ENCODE measurements around the gene RNF11.

RNF11 gene

DNA sequence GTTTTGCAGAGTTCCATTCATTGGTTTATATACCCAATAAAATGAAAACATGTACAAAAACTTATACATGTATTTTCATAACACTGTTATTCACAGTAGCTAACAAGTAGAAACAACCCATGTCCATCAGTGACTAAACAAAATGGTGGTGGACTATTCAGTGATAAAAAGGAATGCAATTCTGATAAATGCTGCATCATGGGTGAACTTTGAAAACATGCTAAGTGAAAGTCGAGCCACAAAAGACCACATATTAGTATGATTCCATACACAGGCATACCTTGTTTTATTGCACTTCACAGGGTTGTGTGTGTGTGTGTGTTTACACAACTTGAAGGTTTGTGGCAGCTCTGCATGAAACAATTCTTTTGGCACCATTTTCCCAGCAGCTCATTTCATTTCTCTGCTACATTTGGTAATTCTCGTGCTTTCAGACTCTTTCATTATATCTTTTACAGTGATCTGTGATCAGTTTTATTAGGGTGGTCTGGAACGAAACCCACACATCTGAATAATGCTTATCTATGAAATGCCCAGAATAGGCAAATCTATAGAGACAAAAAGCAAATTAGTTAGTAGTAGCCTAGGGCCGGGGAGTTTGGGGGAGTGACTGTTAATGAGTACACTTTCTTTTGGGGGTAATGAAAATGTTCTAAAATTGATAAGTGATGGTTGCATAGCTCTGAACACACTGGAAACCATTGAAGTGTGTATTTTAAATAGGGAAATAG, 27.2 kb downstream of the RNF11 start:
- no peak for DNase-seq (ENCODE audit: low read depth in 2 of 2)

DNA sequence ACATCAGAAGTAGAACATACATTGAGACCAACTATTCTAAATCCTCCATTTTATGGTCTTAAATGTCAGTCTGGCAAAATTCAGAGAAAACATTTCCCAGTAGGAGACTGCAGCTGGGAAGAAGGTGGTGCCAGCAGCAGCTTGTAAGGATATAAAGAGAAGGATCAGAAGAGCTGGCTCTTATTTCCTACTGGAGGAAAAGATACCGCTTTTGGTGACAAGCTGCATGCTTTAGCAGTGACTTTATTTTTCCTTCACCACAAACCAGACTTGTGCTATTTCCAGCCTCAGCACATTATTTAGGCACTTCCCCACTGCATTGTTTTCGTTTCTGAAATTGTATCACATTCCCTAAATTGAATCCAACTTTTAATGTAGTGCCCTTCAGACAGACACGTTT, 28.4 kb downstream of the RNF11 start:
- DNase-seq (ENCODE audit: low read depth in 2 of 2) = no peak

DNA sequence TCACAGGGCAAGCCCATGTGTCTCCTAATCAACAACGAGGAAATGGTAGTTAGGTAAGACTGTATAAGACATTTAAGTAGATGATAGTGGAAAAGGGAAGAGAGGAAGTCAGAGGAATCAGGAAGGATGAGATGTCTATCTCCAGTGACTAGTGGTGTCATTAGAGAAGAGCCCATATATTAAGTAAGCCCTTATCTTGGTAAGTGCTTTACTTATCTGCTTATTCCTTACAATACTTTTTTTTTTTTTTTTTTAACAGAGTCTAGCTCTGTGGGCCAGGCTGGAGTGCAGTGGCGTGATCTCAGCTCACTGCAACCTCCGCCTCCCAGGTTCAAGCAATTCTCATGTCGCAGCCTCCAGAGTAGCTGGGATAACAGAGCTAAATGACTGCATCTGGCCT, 29.5 kb downstream of the RNF11 start:
- DNase-seq (ENCODE audit: low read depth in 2 of 2) = no peak

DNA sequence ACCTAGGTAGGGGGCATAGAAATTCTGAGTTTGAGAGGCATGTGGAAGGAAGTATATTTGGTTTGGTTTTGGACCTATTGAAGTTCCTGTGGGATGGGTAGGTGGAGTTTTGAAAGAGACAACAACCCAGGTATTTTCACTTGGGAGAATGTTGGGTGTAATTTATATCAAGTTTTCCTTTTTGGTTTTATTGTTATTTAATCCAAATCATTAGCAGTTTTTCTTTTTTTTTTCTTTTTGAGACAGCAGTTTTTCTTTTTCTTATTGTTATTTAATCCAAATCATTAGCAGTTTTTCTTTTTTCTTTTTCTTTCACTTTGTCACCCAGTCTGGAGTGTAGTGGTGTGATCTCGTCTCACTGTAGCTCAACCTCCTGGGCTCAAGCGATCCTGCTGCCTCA, 30.1 kb downstream of the RNF11 start:
- no peak for DNase-seq (ENCODE audit: low read depth in 2 of 2)

DNA sequence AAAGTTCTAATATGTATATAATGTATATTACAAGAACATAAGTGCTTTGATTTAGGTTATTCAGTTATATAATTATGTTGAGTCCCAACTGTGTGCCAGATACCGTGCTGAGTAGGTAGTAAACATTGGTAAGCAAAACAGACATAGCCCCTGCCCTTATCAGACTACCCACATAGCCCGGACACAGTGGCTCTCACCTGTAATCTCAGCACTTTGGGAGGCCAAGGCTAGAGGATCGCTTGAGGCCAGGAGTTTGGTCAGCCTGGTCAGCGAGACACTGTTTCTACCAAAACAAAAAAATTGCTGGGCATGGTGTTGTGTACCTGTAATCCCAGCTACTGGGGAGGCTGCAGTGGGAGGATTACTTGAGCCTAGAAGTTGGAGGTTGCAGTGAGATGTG, 30.7 kb downstream of the RNF11 start:
- DNase-seq (ENCODE audit: low read depth in 2 of 2) = no peak

DNA sequence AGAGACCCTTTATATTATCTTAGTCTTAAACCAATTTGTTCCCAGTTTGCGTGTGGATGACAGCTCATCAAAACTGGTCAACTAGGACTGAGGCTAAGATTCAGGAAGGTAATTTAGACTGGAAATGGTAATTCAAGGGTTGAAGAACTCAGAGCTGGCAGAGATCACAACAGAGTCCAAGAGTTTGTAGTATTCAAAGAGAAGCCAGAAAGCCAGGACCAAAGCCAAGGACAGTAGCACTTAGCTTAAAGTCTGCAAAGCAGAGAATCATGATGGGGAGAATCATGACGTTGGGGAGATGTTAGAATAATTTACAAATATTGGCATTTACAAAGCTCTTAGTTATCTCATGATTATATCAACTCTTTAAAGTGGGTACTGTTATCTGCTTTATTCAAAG, 32.6 kb downstream of the RNF11 start:
- no peak for DNase-seq (ENCODE audit: low read depth in 2 of 2)

DNA sequence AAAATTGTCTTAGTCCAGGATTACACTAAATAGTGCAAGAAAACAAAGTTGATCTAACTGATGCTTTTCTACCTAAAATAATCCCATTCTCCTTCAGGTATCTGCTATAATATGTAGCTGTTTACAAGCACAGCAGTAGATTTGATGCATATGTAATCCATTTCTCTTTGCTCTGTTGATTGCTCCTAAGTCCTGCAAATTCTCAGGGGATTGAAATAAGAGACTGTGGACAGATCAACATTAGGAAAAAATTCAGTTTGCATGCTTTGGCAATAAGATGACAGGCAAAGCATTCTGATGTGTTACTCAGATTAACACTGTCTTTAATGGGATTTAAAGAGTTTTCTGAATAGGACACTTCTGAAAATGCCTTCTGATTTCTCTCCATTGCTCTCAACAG, 34.7 kb downstream of the RNF11 start:
- DNase-seq (ENCODE audit: low read depth in 2 of 2) = no peak

DNA sequence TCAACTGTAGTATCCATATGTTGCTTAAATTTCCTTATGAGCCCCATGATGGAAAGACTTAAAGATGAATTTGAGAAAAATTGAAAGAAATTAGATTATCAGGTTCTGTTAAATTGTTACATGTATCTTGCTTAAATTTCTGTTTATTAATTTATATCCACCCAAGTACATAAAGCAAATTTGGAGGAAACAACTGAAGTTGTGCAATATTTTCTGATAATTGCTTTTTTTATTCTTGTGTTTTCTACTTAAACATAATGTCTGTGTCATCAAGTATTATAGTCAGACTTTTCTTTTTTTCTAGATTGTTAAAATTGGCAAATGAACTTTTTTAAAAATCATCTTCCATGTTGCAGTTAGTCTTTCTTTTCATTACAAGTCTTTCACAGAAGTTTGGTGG, 36.8 kb downstream of the RNF11 start:
- DNase-seq (ENCODE audit: low read depth in 2 of 2) = no peak

DNA sequence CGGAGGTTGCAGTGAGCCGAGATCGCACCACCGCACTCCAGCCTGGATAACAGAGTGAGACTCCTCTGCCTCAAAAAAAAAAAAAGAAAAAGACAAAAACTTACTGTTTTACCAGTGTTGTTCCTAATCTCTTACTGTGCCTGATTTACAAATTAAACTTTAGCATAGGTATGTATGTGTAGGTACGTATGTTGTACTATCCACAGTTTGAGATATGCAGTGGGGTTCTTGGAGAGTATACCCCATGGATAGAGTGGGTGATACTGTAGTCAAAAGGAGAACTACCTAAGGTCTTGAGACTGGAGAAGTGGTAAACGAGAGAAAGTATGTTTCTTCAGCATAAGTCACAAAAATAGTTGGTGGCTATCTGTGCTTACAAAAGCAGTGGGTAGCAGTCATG, 38.6 kb downstream of the RNF11 start:
- DNase-seq (ENCODE audit: low read depth in 2 of 2) = no peak

DNA sequence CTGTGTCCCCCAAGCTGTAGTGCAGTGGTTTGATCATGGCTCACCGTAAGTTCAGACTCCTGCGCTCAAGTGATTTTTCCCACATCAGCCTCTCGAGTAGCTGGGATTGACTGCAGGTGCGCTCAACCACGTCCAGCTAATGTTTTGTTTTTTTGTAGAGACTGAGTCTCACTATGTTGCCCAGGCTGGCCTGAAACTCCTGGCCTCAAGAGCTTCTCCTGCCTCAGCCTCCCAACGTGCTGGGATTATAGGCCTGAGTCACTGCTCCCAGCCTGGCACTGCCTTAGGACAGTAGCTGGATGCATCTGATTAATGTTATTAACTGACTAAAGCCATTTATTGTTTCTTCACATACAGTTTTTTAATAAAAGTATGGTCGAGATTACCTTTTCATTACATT, 40.2 kb downstream of the RNF11 start:
- no peak for DNase-seq (ENCODE audit: low read depth in 2 of 2)

DNA sequence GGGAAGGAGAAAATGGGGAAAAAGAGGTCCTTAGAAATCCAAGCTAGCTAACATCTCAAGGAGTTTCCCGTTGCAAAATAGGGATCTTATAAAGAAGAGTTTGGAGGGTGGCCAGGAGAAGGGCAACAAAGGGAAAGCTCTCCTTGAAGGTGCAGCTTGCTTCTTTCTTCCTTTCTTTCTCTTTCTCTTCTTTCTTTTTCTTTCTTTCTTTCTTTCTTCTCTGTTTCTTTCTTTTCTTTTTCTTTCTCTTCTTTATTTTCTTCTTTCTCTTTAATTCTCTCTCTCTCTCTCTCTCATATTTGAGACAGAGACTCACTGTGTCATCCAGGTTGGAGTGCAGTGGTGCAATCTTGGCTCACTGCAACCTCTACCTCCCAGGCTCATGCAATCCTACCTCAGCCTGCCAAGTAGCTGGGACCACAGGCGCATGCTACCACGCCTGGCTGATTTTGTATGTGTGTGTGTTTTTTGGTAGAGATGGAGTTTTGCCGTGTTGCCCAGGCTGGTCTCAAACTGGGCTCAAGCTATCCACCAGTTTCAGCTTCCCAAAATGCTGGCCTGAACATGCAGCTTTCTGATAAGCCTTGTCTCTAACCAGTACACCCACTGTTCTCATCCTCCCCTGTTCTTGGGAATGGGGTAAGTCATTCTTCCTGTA, 44.4 kb downstream of the RNF11 start:
- DNase-seq (ENCODE audit: low read depth in 2 of 2) = no peak

DNA sequence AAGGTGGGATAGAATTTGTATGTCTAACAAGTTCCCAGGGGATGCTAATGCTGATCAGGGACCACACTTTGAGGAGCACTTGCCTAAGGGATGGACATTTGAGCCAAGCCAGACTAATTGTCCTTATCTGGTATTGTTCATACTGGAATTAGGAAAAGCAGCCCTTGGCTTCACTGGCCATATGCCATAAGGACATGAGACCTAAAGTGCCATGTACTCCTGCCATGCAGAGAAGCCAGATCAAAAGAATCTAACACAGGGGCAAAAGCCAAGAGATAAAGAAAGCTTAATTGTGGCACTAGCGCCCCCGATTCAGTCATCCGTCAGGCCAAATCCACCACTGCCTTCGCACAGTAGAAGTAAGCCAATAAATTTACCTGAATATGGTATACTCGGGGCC, 45.7 kb downstream of the RNF11 start:
- DNase-seq (ENCODE audit: low read depth in 2 of 2) = no peak

DNA sequence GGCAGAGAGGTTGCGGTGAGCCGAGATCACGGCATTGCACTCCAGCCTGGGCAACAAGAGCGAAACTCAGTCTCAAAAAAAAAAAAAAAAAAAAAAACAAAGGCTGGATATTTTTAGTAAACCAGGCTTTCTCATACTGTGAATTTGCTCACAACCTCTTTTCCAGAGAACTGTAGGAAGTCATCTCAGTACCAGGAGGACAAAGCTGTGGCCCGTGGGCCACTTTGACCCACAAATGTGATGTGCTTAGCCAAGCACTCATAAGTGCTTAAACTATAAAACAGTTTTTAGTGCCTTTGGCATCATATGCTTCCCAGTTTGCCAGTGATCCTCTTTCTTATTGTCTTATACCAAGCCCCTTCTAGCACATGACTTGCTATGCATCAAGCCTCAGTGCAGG, 46.5 kb downstream of the RNF11 start:
- DNase-seq (ENCODE audit: low read depth in 2 of 2) = no peak

DNA sequence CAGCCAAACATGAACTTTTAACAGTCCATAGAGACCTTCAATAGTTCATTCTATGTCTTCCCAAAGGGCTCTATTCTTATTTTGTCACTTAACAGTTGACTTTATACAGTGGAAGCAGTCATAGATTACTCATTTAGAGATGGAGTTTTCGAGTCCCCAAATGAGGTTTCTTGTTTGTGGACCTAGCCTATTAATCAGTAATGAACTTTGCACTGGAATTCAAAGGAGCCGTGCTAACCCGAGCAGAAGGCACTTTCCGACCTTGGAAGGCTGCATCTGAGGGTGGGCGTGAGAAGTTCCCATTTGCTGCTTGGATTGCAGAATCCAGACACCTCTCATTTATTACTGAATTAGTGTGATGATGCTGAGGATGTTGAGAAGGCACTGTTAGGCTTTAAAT, 47.9 kb downstream of the RNF11 start:
- no peak for DNase-seq (ENCODE audit: low read depth in 2 of 2)

DNA sequence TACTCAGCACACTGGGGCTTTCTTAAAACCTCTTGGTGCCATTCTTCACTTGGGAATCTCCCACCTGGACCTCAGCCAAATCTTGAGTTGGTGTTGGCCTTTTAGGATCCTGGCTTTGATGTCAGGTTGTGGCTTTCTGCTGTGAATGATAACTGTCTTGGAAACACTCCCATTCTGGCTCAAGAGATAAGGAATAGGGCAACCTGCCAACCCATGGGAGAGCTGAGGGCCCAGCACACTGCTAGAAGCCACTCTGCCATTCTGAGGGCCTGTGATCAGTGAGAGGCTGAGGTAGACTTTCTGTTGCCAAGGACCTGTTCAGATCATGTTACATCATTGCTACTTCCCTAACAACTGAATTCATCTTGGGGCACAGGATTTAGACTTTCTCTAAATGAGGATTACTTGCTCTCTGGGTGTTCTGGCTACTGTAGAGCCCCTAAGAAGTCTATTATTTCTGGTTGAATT, 48.4 kb downstream of the RNF11 start:
- no peak for DNase-seq (ENCODE audit: low read depth in 2 of 2)

DNA sequence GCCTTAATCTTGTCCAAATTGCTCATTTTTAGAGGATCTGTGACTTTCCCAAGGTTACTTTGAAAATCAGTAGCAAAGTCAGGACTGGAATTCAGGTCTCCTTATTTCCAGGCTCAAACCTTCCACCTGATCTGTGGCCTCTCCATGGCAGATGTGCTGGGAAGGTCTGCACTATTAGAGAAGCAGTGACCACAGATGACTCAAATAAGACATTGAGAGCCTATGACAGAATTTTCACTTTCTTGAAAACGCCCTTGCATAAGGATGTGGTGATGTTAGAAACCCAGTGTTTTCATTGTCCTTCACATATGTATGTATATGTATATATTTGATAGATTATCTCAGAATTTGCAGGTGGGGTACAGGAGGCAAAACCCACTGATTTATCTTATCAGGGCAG, 49.0 kb downstream of the RNF11 start:
- no peak for DNase-seq (ENCODE audit: low read depth in 2 of 2)

DNA sequence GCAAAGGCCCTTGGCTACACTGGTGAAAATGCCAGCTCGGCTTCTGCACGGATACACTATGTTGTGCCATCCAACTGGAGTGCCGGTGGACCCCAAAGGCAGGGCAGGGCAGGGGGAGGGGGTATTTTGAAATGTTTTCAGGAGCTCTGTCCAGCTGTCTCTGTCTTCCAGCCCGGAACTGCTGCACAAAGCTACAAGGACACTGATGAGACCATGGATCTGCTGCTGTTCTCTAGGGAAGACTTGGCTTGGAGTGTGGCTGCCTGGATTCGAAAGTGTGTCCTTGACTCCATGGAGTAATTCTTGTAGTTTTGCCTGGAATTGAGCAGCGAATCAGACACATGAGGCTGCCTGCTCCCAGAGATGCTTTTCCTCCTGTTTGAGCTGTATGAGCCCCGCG, 51.9 kb downstream of the RNF11 start:
- no peak for DNase-seq (ENCODE audit: low read depth in 2 of 2)

DNA sequence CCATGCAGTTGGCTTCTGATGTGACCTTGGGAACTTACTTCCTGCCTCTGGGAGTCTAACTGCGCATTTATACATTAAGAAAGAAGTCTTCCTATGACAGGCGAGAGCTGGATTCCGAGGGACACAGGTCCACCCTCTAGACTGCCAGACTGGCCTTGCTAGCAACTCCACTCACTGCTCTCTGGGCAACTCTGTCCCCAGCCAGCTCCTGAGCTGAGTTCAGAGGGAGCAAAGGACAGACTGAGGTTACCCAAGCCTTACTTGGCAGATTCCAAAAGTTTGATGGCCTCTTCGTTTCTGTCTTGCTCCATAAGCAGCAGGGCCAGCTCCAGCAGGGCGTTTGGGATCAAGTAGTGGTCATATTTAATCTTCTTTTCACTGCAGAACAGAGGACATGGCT, 52.5 kb downstream of the RNF11 start:
- no peak for DNase-seq (ENCODE audit: low read depth in 2 of 2)

DNA sequence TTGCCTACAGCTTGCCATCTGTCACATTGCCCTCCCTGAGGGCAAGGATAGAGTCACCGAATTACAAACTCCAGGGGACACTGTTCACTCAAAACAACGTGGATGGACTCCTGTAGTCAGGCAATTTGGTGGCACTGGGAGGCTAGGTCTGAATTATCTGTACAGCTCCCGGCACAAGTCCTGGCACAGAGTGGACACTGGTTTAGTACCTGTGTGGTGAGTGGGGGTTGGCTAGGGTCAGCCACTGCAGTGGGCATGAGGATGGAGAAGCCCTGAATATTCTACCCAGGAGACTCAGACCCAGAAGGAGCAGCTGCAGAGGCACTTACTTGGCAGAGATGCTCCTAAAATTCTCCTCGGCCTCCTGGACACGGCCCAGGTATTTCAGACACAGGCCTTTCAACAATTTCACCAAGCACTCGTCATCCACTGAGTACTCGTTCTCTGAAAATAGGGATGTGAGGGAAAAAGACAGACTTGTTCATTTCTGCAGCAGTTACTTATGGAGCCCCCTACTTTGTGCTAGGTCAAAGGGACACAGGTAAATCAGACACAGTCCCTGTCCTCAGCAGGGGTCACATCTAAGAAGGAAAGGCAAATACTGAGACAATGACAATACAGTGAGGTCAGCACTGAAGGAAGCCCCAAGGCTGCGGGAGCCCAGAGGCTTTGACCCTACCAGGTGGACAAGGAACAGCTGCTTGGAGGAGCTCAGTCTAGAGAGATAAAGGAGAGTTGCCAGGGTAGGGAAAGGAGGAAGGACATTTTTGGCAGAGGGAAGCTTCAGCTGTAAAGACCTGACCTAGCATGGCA, 53.8 kb downstream of the RNF11 start:
- DNase-seq (ENCODE audit: low read depth in 2 of 2) = no peak

DNA sequence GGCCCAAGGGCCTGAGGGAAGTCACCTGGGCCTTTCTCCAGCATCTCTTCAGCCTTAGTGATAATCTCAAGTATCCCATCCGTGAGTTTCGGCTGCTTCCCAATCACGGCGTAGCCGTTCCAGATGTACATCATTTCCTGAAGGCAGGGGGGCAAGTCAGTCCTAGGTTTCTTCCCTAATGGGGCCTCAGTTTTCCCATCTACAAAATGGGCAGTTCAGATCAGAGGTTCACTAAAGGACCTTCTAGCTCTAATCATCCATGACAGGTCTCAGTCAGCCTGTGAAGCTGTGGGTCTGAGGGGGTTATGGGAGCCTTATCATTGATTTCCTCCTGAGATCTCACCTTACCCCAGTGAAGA, 54.4 kb downstream of the RNF11 start:
- no peak for DNase-seq (ENCODE audit: low read depth in 2 of 2)

DNA sequence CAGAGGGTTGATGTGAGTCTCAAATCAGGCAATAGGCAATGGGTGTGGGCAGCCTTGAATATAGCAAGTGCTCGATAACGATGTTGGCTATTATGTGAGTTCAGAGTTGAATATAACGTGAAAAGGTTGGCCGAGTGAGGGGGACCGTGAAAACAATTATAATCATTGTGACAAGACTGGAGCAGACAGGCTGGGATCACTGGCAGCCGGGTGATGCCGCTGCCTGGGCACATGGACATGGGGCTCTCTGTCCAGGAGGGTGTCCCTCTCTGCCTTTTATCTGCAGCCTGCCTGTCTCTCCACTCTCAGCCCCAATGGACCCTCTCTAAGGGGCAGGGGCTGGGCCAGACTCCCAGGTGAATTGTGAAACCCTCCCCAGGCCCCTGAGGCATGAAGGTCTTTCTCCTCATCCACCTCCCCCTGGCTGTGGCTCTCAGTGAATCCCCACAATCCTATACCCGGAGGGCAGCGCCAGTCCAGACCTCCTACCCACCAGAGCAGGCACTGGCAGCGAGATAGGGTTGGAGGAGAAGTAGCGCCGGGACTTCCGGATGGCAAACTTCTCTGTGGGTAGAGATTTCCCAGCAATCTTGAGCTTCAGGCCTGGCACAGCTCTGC, 57.9 kb downstream of the RNF11 start:
- DNase-seq (ENCODE audit: low read depth in 2 of 2) = no peak

DNA sequence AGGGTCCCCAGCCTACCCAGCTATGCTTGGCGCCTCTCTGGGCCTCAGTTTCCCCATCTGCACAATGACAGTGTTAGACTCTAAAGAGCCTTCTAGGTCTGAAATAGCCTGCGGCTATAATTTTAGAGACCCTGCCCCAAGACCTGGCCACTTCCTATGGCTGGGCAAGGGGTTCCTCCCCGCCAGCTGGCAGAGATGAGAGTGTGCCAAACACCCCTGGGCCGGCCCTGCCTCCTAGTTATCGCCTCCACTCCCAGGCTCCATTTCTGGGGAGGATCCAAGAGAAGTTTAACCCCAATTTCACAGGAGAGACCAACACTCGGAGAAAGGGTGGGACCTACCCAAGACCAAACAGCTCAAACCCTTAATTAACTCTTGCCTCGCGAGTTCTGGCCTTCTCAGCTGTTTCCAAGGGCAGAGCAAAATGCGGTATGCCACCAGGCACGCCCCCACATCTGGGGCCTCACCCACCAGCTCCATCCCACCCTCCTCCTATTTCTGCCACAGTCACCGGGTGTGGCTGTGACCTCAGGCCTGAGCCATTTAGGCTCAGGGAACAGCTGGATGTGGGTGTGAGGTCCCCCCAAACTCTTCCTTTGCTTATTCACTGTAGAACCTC, 58.6 kb downstream of the RNF11 start:
- no peak for DNase-seq (ENCODE audit: low read depth in 2 of 2)

Data from stimulated activated CD4-positive, alpha-beta T cell treated with anti-CD3 and anti-CD28 coated beads, Interleukin-12 subunit alpha, Interleukin-12 subunit beta, amount 100 ng/mL, for 24 hours (primary cell).